Stimulated activated naive B cell treated with anti-CD40 and anti-IgM and Interleukin-4, amounts not matched to agents 10 μg/mL and 1 μg/mL and 100 μg/mL, for 72 hours (primary cell): ENCODE data around the gene P2RY12.

ENCODE experiments used
- ATAC-seq, 2 donors: fragments of 150-1000 bp; cut with Tn5 transposase; replicated peaks; 2 replicates each; pipeline ENCODE4 v1.10.0; 2021; ENCODE audit warnings: moderate library complexity in 1 of 2
- DNase-seq: peaks from one replicate; pipeline ENCODE4 v3.0.0; 2021
- H3K27ac Mint-ChIP-seq: one replicate; pipeline ENCODE4 v1.8.0; 2022; ENCODE audit warnings: mild to moderate bottlenecking, mixed read lengths
- H3K27me3 Mint-ChIP-seq, 2 donors: one replicate each; pipeline ENCODE4 v1.8.0; 2022; ENCODE audit warnings: mixed read lengths in 2 of 2
- H3K36me3 Mint-ChIP-seq, 2 donors: one replicate each; pipeline ENCODE4 v1.8.0; 2022; ENCODE audit warnings: mixed read lengths in 2 of 2, mild to moderate bottlenecking in 1 of 2
- H3K4me1 Mint-ChIP-seq, 2 donors: one replicate each; pipeline ENCODE4 v1.8.0; 2022; ENCODE audit warnings: mixed read lengths in 2 of 2, mild to moderate bottlenecking in 1 of 2
- H3K4me3 Mint-ChIP-seq, 2 donors: one replicate each; pipeline ENCODE4 v1.8.0; 2022; ENCODE audit warnings: mild to moderate bottlenecking in 2 of 2, mixed read lengths in 2 of 2, moderate library complexity in 1 of 2
- H3K9me3 Mint-ChIP-seq, 2 donors: one replicate each; pipeline ENCODE4 v1.8.0; 2022; ENCODE audit warnings: mixed read lengths in 2 of 2, mild to moderate bottlenecking in 1 of 2

Gene P2RY12

GRCh38 chr3:151300539-151300938 lies 84.0 kb downstream of the P2RY12 start:
- Mint-ChIP-seq H3K27ac (no peak overlapping the region), H3K4me1 (no peaks in the 10 kb centered on the region), H3K9me3 (no peaks in the 10 kb centered on the region), H3K27me3 (peaks cover 0 to 10% of the 10 kb centered on the region in 2 donors), H3K36me3 (no peaks in the 10 kb centered on the region), H3K4me3 (no peak overlapping the region)
- DNase-seq (no peak), ATAC-seq (no peak)

GRCh38 chr3:151299006-151299405 lies 85.5 kb downstream of the P2RY12 start:
- Mint-ChIP-seq H3K9me3 (no peaks in the 10 kb centered on the region), H3K27me3 (peaks cover 0 to 10% of the 10 kb centered on the region in 2 donors), H3K4me3 (no peak overlapping the region), H3K36me3 (no peaks in the 10 kb centered on the region), H3K27ac (no peak overlapping the region), H3K4me1 (no peaks in the 10 kb centered on the region)
- no peak for ATAC-seq
- DNase-seq = no peak

GRCh38 chr3:151297429-151297828 lies 87.1 kb downstream of the P2RY12 start:
- Mint-ChIP-seq H3K27me3 (no peaks in the 10 kb centered on the region), H3K4me3 (no peak overlapping the region), H3K36me3 (no peaks in the 10 kb centered on the region), H3K4me1 (no peaks in the 10 kb centered on the region), H3K27ac (no peak overlapping the region), H3K9me3 (no peaks in the 10 kb centered on the region)
- ATAC-seq (no peak), DNase-seq (no peak)

DNA sequence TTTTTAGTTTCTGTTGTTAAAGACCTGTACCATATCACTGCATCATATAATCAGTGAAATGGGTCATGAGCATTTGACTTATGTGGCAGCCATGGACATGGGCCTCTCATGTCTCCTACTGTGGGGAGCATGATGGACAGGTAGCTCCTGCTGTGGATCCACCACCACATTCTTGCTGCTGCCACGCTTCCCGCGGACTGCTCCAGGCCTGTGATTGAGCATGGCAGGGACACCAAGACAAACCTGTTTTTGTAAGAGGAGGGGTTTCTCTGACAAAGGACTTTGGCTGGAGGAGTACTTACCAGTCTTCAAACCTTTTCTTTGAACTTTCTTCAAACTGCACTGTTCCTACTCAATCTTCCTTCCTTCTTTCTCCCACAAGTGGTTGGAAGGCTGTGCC lies 88.3 kb downstream of the P2RY12 start:
- Mint-ChIP-seq H3K9me3 (no peaks in the 10 kb centered on the region), H3K36me3 (no peaks in the 10 kb centered on the region), H3K4me3 (no peak overlapping the region), H3K4me1 (no peaks in the 10 kb centered on the region), H3K27ac (no peak overlapping the region), H3K27me3 (no peaks in the 10 kb centered on the region)
- ATAC-seq (no peak), DNase-seq (no peak)

DNA sequence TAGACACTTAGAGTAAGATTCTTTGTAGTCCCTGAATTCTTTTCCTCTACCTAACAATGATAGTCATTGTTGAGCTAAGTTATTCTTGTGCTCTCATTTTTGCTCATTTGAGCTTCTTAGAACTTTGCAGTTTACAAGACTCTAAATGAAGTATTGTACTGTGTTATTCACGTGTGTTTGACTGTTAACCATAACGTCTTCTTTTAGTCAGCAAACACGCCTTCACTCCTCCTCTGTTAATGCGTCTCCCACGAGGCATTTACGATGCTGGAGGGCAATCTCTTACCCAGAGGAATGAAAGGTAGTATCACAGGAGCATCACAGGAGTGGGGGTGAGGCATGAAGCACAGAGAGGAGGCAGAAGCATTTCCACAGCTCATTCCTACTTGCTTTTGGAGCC lies 91.4 kb downstream of the P2RY12 start:
- no peaks in the 10 kb centered on the region for H3K27me3 Mint-ChIP-seq
- H3K4me1 Mint-ChIP-seq = peaks cover 4 to 7% of the 10 kb centered on the region in 2 donors
- H3K27ac Mint-ChIP-seq = no peak overlapping the region
- ATAC-seq (no peak), DNase-seq (no peak)
- H3K4me3 Mint-ChIP-seq = no peak overlapping the region
- H3K36me3 Mint-ChIP-seq = no peaks in the 10 kb centered on the region
- no peaks in the 10 kb centered on the region for H3K9me3 Mint-ChIP-seq

- peaks cover 4 to 7% of the 10 kb centered on the region in 2 donors for H3K4me1 Mint-ChIP-seq
- no peak overlapping the region for H3K27ac Mint-ChIP-seq
- H3K4me3 Mint-ChIP-seq = no peak overlapping the region
- no peaks in the 10 kb centered on the region for H3K27me3 Mint-ChIP-seq
- no peak for ATAC-seq
- no peaks in the 10 kb centered on the region for H3K9me3 Mint-ChIP-seq
- no peaks in the 10 kb centered on the region for H3K36me3 Mint-ChIP-seq
- no peak for DNase-seq
These were observed 93.9 kb downstream of the P2RY12 start for GRCh38 chr3:151290673-151291072.

- Mint-ChIP-seq H3K4me3 (no peak overlapping the region), H3K27me3 (no peaks in the 10 kb centered on the region), H3K4me1 (peaks cover 4 to 7% of the 10 kb centered on the region in 2 donors), H3K36me3 (no peaks in the 10 kb centered on the region), H3K9me3 (no peaks in the 10 kb centered on the region), H3K27ac (no peak overlapping the region)
- no peak for DNase-seq
- no peak for ATAC-seq
These were observed 95.1 kb downstream of the P2RY12 start for GRCh38 chr3:151289445-151289844.
